HPDE6-E6E7 (cell line): ENCODE data around the gene COPRS.

Source experiments
- DNase-seq: peaks from one replicate; pipeline ENCODE4 v3.0.0; 2011; ENCODE audit warnings: missing footprints; ENCODE audit errors: extremely low spot score

Gene COPRS

GRCh38 chr17:31808521-31809050, 50.5 kb downstream of the COPRS start:
- no peak for DNase-seq

GRCh38 chr17:31807846-31808245, 51.2 kb downstream of the COPRS start:
- no peak for DNase-seq

- DNase-seq: no peak
Observed at GRCh38 chr17:31806921-31807320, 52.1 kb downstream of the COPRS start.

- DNase-seq: no peak
Observed at GRCh38 chr17:31803494-31804213, 55.4 kb downstream of the COPRS start.

- DNase-seq: no peak
Observed at GRCh38 chr17:31802502-31802901, 56.5 kb downstream of the COPRS start.
